Measurements from ENCODE around the gene FAM72B. TPM values are rescaled to one million over a fixed set of nuclear protein-coding genes. Genes with fewer than 3 reads are reported as not detected.
"Not testable (repeated sequence)": the region's sequence is repeated elsewhere in the genome, so short reads cannot be mapped to it uniquely, and the experiment has no call there.

Gene FAM72B
- 1 to 10 TPM; 2.5 to 6.9 (median 3.4) TPM for total RNA-seq

DNA sequence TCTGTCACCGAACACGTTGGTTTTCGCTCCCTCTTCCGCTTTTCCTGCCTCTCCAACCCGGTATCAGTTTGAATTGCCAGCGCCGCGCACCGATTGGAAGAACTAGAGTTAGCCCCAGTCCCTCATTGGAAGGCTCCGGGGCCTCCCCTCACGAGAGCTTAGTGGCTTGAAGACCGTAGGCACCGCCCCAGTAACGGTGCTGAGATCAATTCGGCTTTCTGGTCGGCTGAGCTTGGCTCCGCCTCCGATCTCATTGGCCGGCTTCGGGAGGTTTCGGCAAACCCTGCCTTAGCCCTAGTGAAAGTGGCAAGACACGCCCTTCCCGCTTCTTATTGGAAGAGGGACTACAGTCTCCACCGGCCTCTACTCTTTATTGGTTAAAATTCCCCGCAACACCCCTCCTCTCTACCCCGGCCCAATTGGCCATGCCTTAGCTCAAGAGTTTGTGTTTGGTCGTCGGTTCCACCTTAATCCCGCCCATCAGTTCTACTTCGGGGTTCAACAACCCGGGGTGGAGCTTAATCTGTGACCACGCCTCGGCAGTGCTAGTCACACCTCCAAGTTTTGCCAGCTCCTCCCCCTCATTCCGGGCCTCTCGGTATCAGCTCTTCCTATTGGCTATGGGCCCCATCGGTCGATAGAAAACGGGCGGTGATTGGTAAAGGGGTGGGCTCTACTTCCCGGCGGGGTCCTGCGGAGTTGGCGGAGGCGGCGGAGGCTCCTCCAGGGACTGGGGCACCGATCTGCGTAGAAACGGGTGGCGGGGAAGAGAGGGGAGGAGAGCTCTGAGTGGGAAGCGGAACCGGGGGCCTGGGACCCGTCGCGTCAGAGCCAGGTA lies at the start of gene FAM72B, which contains the start of gene SRGAP2C:
FAM72B (minus strand) TSS at position 51 of the 838 bp plus-strand sequence. CDS start 851 bp downstream, outside the sequence.
SRGAP2C (plus strand) TSS at position 686 of the 838 bp plus-strand sequence. CDS start 2,472 bp downstream, outside the sequence.
- ATAC-seq: peak; percentile 83 to 84
- not testable (repeated sequence) for H3K27me3 Mint-ChIP-seq (ENCODE audit: low read depth); H3K36me3 Mint-ChIP-seq (ENCODE audit: insufficient read depth); H3K9me3 Mint-ChIP-seq; H3K4me1 Mint-ChIP-seq (ENCODE audit: low read depth)
- H3K4me3 Mint-ChIP-seq: peak within 1 kb of the TSS; percentile 84
- peak; percentile 84 for DNase-seq

DNA sequence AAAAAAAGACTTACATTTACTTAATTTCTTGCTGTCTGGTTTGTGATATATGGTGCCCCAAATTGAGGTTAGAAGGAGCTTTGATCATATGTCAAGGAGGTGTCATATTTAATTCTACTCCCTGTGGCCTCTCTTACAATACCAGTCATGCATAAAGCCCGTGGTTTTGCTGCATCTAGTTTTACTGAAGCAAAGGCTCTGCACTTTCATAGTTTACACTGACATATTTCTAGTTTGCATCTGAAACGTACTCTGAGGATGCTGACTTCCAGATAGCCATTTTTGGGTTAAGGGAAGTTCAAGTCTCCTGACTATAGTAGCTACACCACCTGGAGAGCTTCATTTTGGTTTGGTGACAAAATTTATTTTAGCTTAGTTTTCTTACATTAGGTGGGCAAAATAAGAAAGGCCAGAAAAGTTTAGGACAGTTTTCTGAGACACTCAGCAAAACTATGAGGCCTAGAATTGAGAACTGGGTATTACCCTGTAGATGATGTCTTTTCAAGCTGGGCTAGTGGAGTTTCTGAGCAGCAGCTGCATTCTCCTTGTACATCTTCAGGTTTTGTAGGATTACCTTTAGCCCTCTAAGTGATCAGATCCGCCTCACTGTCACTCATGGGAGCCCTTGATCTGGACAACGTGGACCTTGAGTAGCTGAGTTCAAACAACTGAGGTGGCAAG lies 48.4 kb upstream of the FAM72B start:
- not testable (repeated sequence) for DNase-seq; H3K4me3 Mint-ChIP-seq; H3K9me3 Mint-ChIP-seq; H3K27me3 Mint-ChIP-seq (ENCODE audit: low read depth); H3K36me3 Mint-ChIP-seq (ENCODE audit: insufficient read depth); H3K4me1 Mint-ChIP-seq (ENCODE audit: low read depth)
- ATAC-seq: peak in 1 of 2 donors; percentile 40

DNA sequence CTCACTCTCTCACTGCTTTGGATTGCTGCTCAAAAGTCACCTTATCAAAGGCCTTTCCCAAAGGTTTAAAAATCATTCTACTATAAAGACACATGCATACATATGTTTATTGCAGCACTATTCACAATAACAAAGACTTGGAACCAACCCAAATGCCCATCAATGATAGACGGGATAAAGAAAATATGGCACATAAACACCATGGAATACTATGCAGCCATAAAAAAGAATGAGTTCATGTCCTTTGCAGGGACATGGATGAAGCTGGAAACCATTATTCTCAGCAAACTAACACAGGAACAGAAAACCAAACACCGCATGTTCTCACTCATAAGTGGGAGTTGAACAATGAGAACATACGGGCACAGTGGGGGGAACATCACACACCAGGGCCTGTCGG lies 46.5 kb upstream of the FAM72B start:
- not testable (repeated sequence) for H3K27me3 Mint-ChIP-seq (ENCODE audit: low read depth); H3K36me3 Mint-ChIP-seq (ENCODE audit: insufficient read depth); DNase-seq; H3K4me1 Mint-ChIP-seq (ENCODE audit: low read depth); H3K4me3 Mint-ChIP-seq; H3K9me3 Mint-ChIP-seq; ATAC-seq

DNA sequence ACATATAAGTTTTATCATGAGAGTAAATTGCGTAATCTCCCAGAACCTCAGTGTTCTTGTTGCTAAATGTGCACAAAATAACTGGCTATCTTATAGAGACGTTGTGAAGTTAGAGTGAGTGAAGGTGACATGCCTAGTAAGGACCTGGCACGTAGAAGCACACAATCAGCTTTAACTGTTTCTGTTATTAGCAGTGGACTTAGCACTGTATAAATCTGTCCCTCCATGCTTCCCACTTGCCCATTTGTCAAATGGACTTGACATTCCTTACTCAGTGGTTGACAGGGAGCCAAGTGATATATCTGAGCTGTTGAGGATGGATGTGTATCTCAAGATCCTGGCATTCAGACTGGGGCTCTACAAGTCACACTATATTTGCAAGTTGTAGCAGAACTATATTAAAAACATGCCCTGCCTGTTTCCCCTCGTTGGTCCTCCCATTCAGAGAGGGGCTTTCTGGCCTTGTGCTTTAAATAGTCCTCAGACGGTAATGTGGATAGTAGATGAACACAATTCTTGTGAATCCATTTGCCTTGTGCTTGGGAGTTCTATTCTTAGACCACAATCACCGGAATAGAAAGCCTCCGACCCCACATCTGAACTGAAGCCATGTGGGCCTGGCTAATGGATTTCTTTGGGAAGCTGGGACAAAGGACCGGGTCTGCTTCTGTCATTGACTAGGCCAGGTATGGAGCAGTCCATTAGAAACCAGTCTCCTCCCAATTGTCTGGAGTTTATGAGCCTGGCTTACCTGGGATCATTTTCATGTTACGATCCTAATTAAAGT lies 43.6 kb upstream of the FAM72B start:
- not testable (repeated sequence) for H3K36me3 Mint-ChIP-seq (ENCODE audit: insufficient read depth); H3K4me1 Mint-ChIP-seq (ENCODE audit: low read depth); ATAC-seq; H3K27me3 Mint-ChIP-seq (ENCODE audit: low read depth); H3K9me3 Mint-ChIP-seq; H3K4me3 Mint-ChIP-seq; DNase-seq

DNA sequence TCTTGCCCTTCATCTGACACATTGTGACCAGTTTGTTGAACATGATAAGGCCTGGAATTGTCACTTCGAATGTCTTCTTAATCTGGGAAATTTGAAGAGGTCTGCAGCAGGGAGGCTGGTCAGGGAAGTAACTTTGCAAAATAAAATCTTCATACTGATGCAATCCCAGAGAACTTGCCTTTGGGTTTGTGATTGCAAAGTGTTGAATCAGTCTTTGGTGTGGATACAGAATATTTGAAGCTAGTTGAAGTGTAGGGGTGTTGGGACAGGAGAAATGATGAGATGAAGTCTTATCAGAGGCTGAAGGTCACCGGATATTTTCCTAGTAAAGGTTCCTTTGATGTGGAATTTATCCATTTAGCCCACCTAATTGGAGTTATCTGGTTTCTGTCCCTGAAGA lies 42.8 kb upstream of the FAM72B start:
- not testable (repeated sequence) for H3K4me3 Mint-ChIP-seq; H3K36me3 Mint-ChIP-seq (ENCODE audit: insufficient read depth); ATAC-seq; H3K9me3 Mint-ChIP-seq; DNase-seq; H3K27me3 Mint-ChIP-seq (ENCODE audit: low read depth); H3K4me1 Mint-ChIP-seq (ENCODE audit: low read depth)

DNA sequence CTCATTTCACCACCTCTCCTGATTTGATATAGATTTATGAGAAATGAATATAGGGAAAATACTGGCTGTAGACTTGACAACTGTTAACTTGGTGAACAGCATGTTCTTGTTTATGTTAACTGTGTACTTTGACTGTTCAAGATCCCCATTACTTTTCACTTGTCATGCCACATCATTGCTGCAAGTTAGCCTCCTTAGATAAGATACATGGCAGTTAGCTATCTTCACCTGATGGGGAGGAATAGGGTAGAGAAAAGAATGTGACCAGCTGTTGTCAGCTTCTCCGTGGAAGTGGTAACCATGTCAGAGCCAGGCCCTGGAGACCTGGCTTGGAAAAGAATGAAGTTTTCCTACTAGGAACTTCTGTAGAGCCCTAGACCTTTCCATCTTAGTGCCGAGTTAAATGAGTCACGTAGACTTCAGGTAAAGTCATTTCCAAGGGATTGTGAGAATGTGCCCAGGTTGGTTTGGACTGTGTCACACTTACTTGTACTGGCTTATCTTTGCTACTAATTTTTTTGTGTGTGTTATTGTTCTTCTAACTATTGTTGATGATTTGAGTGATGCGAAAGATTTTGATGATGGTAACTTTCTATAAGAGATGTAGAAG lies 42.3 kb upstream of the FAM72B start:
- ATAC-seq; H3K4me3 Mint-ChIP-seq; H3K4me1 Mint-ChIP-seq (ENCODE audit: low read depth); H3K36me3 Mint-ChIP-seq (ENCODE audit: insufficient read depth); H3K9me3 Mint-ChIP-seq; DNase-seq; H3K27me3 Mint-ChIP-seq (ENCODE audit: low read depth): not testable (repeated sequence)

DNA sequence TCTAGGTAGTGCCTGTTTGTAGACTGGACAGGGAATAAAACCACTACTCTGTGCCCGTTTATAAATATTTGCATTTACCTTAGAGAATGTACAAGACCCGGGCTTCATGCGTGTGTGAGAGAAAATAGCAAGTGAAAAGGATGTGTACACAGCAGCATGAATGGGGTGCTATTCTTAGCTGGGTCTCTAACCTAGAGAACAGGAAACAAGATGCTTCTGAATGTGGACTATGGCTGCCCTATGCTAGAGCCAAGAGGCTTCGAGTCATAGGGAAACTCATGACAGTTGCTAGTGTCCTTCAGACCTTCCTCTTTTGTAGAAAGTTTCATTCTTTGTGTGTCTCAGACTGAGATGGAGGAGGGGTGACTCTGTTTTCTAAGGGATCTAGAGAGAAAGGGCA lies 40.6 kb upstream of the FAM72B start:
- not testable (repeated sequence) for H3K27me3 Mint-ChIP-seq (ENCODE audit: low read depth); DNase-seq; H3K4me1 Mint-ChIP-seq (ENCODE audit: low read depth); H3K36me3 Mint-ChIP-seq (ENCODE audit: insufficient read depth); H3K9me3 Mint-ChIP-seq; H3K4me3 Mint-ChIP-seq
- ATAC-seq: peak; percentile 34 to 54

DNA sequence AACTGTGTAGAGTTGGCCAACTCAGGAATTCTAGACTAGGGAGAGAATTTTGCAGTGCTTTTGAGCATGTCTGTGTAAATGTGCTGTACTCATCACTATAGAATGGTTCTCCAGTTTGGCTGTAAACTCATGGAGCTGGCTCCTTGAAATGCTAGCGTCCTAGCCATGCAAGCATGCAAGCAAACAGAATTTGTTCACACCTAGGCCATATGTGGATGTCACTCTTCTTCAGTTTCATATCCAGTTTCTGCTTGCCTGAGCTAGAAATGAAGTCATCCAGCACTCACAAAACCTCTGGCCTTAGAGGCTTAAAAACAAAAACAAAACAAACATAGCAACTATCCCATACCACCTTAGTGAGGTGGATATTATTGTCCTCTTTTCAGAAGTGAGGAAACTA lies 37.6 kb upstream of the FAM72B start:
- H3K9me3 Mint-ChIP-seq; H3K27me3 Mint-ChIP-seq (ENCODE audit: low read depth); H3K36me3 Mint-ChIP-seq (ENCODE audit: insufficient read depth); H3K4me3 Mint-ChIP-seq; H3K4me1 Mint-ChIP-seq (ENCODE audit: low read depth); DNase-seq: not testable (repeated sequence)
- ATAC-seq: peak in 1 of 2 donors; percentile 59

DNA sequence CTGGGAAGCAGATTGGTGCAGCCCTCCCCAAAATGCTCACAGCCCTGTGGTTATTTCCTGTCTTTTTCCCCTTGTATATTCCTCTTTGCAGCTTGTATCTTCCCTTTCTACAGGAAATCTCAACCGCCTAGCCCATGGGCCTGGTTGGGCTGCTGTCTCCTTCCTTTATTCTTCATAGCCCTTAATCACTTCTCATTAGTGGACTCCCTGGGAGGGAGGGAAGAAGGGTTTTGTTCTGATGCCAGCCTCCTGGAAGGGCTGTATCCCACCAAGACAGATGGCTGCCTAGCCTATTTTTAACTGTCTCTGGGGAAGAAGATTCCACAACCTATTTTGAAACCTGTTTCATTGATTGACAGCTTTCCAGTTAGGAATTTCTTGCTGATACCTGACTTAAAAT lies 32.5 kb upstream of the FAM72B start:
- H3K9me3 Mint-ChIP-seq; H3K36me3 Mint-ChIP-seq (ENCODE audit: insufficient read depth); ATAC-seq; H3K4me1 Mint-ChIP-seq (ENCODE audit: low read depth); DNase-seq; H3K4me3 Mint-ChIP-seq; H3K27me3 Mint-ChIP-seq (ENCODE audit: low read depth): not testable (repeated sequence)

DNA sequence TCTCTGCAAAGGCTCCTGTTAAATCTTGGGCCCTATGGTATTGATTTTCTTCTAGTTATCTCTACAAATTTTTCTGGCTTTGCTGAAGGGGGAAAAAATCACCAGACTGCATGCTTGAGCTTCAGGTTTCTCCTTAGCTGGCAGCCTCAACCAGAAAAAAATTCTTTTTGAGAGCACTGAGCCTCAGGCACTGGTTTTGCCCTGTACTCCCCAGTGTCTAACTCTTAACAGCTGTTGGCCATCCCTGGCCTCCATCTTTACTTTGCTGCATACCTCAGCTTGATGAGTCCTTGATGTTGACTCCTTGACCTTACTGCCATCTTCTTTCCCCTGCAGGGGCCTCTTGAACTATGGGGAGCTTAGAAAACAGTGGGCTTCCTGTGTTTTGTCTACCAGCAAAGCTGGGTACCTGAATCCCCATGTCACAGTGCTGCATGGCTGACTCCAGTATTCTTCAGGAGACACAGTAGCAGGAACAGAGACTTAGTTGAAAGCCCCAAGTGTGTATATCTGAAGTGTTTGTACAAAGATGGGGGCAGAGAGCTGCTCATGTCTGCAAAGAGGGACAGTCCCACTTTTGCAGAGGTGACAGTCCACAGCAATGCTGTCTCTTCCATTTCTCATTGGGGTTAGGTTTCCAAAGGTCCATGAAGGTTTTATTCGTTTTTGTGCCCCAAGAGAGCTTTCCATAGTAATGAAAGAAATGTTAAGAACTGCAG lies 31.7 kb upstream of the FAM72B start:
- H3K27me3 Mint-ChIP-seq (ENCODE audit: low read depth); H3K4me1 Mint-ChIP-seq (ENCODE audit: low read depth); ATAC-seq; H3K9me3 Mint-ChIP-seq; DNase-seq; H3K4me3 Mint-ChIP-seq; H3K36me3 Mint-ChIP-seq (ENCODE audit: insufficient read depth): not testable (repeated sequence)

DNA sequence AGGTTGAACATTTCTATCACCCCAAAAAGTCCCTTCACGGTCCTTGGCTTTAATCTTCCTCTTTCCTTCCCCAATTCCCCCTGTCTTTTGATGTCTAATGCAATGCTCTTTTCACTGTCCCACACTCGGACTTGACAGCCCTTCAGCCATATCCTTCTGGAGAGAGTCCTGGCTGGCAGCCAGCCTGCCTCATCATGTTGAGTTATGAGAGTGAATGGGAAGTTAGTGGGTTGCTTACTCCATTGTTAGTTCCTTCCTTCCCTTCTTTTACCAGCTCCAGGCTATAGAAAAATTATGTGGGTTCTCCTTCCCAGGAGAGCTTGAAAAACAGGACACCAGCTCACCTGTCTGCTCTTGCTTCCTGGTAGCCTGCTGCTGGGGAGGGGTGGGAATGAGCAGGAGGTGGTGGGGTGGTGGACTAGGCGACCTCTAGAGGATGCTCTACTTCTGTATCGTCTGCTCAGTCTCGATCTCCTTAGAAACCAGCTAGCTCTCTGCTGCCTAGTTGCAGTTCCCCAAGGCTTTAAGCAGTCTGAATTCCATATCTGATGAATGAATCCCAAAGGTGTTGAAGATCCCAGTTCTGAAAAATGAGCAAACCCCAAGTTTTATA lies 30.5 kb upstream of the FAM72B start:
- not testable (repeated sequence) for H3K4me3 Mint-ChIP-seq; H3K36me3 Mint-ChIP-seq (ENCODE audit: insufficient read depth); H3K4me1 Mint-ChIP-seq (ENCODE audit: low read depth); H3K27me3 Mint-ChIP-seq (ENCODE audit: low read depth); ATAC-seq; DNase-seq; H3K9me3 Mint-ChIP-seq

DNA sequence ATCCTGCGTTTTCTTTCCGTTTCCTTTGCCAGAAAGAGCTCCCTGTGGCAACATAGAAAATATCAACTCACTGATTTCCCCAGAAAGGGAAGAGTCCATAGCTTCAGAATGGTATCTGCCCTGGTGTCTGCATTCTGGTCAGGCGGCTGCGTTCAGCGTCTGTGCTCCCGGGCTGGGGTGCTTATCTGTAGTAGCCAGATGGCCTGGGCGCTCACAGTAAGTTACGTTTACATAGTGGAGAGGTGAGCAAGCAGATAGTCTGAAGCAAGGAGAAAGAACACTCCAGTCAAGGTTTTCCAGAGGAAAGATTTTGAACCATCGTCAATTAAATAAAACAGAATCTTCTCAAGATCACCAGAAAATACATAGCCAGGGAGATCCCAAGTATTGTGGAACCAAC lies 29.4 kb upstream of the FAM72B start:
- not testable (repeated sequence) for H3K4me1 Mint-ChIP-seq (ENCODE audit: low read depth); H3K27me3 Mint-ChIP-seq (ENCODE audit: low read depth); DNase-seq; H3K4me3 Mint-ChIP-seq; ATAC-seq; H3K9me3 Mint-ChIP-seq; H3K36me3 Mint-ChIP-seq (ENCODE audit: insufficient read depth)

DNA sequence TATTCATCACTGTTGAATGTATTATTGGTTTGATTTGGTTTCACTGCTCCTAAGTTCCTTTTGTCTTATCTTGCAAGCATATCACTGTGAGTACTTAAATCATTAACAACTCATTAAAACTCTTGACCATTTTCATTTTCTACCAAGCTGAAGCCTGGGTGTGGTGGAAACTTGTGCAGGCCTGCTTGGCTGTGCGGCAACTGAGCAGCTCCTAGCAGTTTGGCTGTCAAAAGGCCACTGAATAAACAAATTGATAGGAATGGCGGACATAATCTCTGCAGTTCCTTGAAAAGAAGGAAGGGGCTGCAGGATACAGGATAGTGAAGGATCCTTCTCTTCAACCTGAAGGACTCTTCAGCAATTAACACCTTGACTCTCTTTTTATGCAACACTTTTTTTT lies 26.6 kb upstream of the FAM72B start:
- not testable (repeated sequence) for H3K27me3 Mint-ChIP-seq (ENCODE audit: low read depth); H3K36me3 Mint-ChIP-seq (ENCODE audit: insufficient read depth); H3K4me3 Mint-ChIP-seq; DNase-seq; H3K4me1 Mint-ChIP-seq (ENCODE audit: low read depth); ATAC-seq; H3K9me3 Mint-ChIP-seq

All from activated T-cell treated with anti-CD3 and anti-CD28 coated beads, Interleukin-2, amount 50 U/mL, for 4 hours (primary cell).